HEK293 (cell line): Measurements from ENCODE around the gene QRSL1.

Experiments
- CTCF ChIA-PET: fragments of 350-600 bp; formaldehyde crosslinking; extraction: SDS; loops from one replicate; lab custom pipeline; 2021; ENCODE audit warnings: antibody characterized with exemption; lab: Yijun Ruan, JAX
- POLR2A ChIA-PET: fragments of 300-600 bp; formaldehyde crosslinking; extraction: SDS; loops from one replicate; lab custom pipeline; 2020; ENCODE audit warnings: antibody characterized with exemption, inconsistent platforms; lab: Yijun Ruan, JAX
- H3K27ac ChIP-seq: fragments of 200-500 bp; sonication (Bioruptor generic); 2 replicates; pipeline ENCODE4 v1.5.1; 2014; ENCODE audit warnings: low read depth, low read length, control low read depth, inconsistent platforms; ENCODE audit errors: extremely low read depth
- H3K36me3 ChIP-seq, 2 experiments: fragments of 200-500 bp in 1 of 2; sonication (Bioruptor generic) in 1 of 2; 1 replicate in 1 of 2; 2 replicates in 1 of 2; pipeline ENCODE4 v1.5.1; 2014 to 2017; ENCODE audit warnings: inconsistent platforms in 2 of 2, low read length in 2 of 2; ENCODE audit not compliant: control insufficient read depth in 2 of 2, insufficient read depth in 1 of 2
- H3K4me1 ChIP-seq: fragments of 200-500 bp; sonication (Bioruptor generic); 2 replicates; pipeline ENCODE4 v1.5.1; 2014; ENCODE audit warnings: mild to moderate bottlenecking, low read length, inconsistent platforms; ENCODE audit not compliant: control insufficient read depth, insufficient read depth
- H3K4me3 ChIP-seq: 2 replicates; pipeline ENCODE4 v1.5.1; 2011; ENCODE audit warnings: low read depth, mild to moderate bottlenecking, control low read depth, low read length, moderate library complexity
- H3K9me3 ChIP-seq: fragments of 200-500 bp; sonication (Bioruptor generic); 2 replicates; pipeline ENCODE4 v1.5.1; 2014; ENCODE audit warnings: low read depth, low read length, inconsistent platforms; ENCODE audit not compliant: control insufficient read depth, insufficient read depth
- KLF1 ChIP-seq: fragments of 450-650 bp; formaldehyde crosslinking; IDR thresholded peaks from 2 replicates; pipeline ENCODE4 v1.5.1; 2016; ENCODE audit warnings: missing biosample characterization, missing genetic modification characterization
- KLF16 ChIP-seq: fragments of 450-650 bp; formaldehyde crosslinking; IDR thresholded peaks from 2 replicates; pipeline ENCODE4 v1.5.1; 2017; ENCODE audit warnings: missing biosample characterization, missing genetic modification characterization
- RBAK ChIP-seq: fragments of 450-650 bp; formaldehyde crosslinking; IDR thresholded peaks from 2 replicates; pipeline ENCODE4 v1.5.1; 2016; ENCODE audit warnings: missing biosample characterization, missing genetic modification characterization
- SP2 ChIP-seq: fragments of 450-650 bp; formaldehyde crosslinking; IDR thresholded peaks from 2 replicates; pipeline ENCODE4 v1.5.1; 2016; ENCODE audit warnings: missing biosample characterization, missing genetic modification characterization
- TRIM28 ChIP-seq: IDR thresholded peaks from 2 replicates; pipeline ENCODE4 v1.6.1; 2011; ENCODE audit warnings: low read length, control low read depth, borderline replicate concordance
- ZBTB17 ChIP-seq: fragments of 450-650 bp; formaldehyde crosslinking; IDR thresholded peaks from 2 replicates; pipeline ENCODE4 v1.5.1; 2016; ENCODE audit warnings: missing biosample characterization, missing genetic modification characterization
- ZNF112 ChIP-seq: fragments of 450-650 bp; formaldehyde crosslinking; IDR thresholded peaks from 2 replicates; pipeline ENCODE4 v1.5.0; 2017; ENCODE audit warnings: missing biosample characterization, missing genetic modification characterization
- ZNF146 ChIP-seq: fragments of 450-650 bp; formaldehyde crosslinking; IDR thresholded peaks from 2 replicates; pipeline ENCODE4 v1.5.1; 2016; ENCODE audit warnings: missing biosample characterization, missing genetic modification characterization
- ZNF169 ChIP-seq: fragments of 450-650 bp; formaldehyde crosslinking; IDR thresholded peaks from 2 replicates; pipeline ENCODE4 v1.5.1; 2016; ENCODE audit warnings: missing biosample characterization, missing genetic modification characterization
- ZNF221 ChIP-seq: fragments of 450-650 bp; formaldehyde crosslinking; IDR thresholded peaks from 2 replicates; pipeline ENCODE4 v1.5.1; 2017; ENCODE audit warnings: missing biosample characterization, missing genetic modification characterization, borderline replicate concordance
- ZNF248 ChIP-seq: fragments of 450-650 bp; formaldehyde crosslinking; IDR thresholded peaks from 2 replicates; pipeline ENCODE4 v1.5.1; 2017; ENCODE audit warnings: missing biosample characterization, missing genetic modification characterization
- ZNF350 ChIP-seq: fragments of 450-650 bp; formaldehyde crosslinking; IDR thresholded peaks from 2 replicates; pipeline ENCODE4 v1.5.0; 2017; ENCODE audit warnings: missing biosample characterization, mild to moderate bottlenecking, missing genetic modification characterization
- ZNF394 ChIP-seq: fragments of 450-650 bp; formaldehyde crosslinking; IDR thresholded peaks from 2 replicates; pipeline ENCODE4 v1.5.1; 2016; ENCODE audit warnings: missing biosample characterization, missing genetic modification characterization, mild to moderate bottlenecking, moderate library complexity, borderline replicate concordance
- ZNF433 ChIP-seq: fragments of 450-650 bp; formaldehyde crosslinking; IDR thresholded peaks from 2 replicates; pipeline ENCODE4 v1.5.1; 2016; ENCODE audit warnings: missing biosample characterization, missing genetic modification characterization, low read depth
- ZNF514 ChIP-seq: fragments of 450-650 bp; formaldehyde crosslinking; IDR thresholded peaks from 2 replicates; pipeline ENCODE4 v1.5.1; 2016; ENCODE audit warnings: missing biosample characterization, missing genetic modification characterization
- ZNF529 ChIP-seq: fragments of 450-650 bp; formaldehyde crosslinking; IDR thresholded peaks from 2 replicates; pipeline ENCODE4 v1.5.1; 2017; ENCODE audit warnings: missing genetic modification characterization, missing biosample characterization; ENCODE audit not compliant: insufficient replicate concordance
- ZNF544 ChIP-seq: fragments of 450-650 bp; formaldehyde crosslinking; IDR thresholded peaks from 2 replicates; pipeline ENCODE4 v1.5.0; 2017; ENCODE audit warnings: missing biosample characterization, missing genetic modification characterization
- ZNF561 ChIP-seq: fragments of 450-650 bp; IDR thresholded peaks from 2 replicates; pipeline ENCODE4 v1.5.1; 2018; ENCODE audit warnings: missing biosample characterization, missing genetic modification characterization, borderline replicate concordance
- ZNF792 ChIP-seq: fragments of 450-650 bp; formaldehyde crosslinking; IDR thresholded peaks from 2 replicates; pipeline ENCODE4 v1.5.1; 2016; ENCODE audit warnings: missing biosample characterization, missing genetic modification characterization
- ZNF830 ChIP-seq: fragments of 450-650 bp; IDR thresholded peaks from 2 replicates; pipeline ENCODE4 v1.5.0; 2018; ENCODE audit warnings: missing biosample characterization, missing genetic modification characterization, low read depth, mild to moderate bottlenecking, moderate library complexity
- ZSCAN23 ChIP-seq: fragments of 450-650 bp; formaldehyde crosslinking; IDR thresholded peaks from 2 replicates; pipeline ENCODE4 v1.5.1; 2016; ENCODE audit warnings: missing biosample characterization, missing genetic modification characterization
- TF ChIP-seq, protein P1 (sequence below): fragments of 450-650 bp; formaldehyde crosslinking; IDR thresholded peaks from 2 replicates; pipeline ENCODE4 v1.5.1; 2016; ENCODE audit warnings: missing biosample characterization, missing genetic modification characterization
- TF ChIP-seq, protein P2 (sequence below): fragments of 450-650 bp; formaldehyde crosslinking; IDR thresholded peaks from 2 replicates; pipeline ENCODE4 v1.5.1; 2017; ENCODE audit warnings: missing biosample characterization, missing genetic modification characterization
- TF ChIP-seq, protein P3 (sequence below): fragments of 450-650 bp; formaldehyde crosslinking; conservative IDR thresholded peaks from 2 replicates; pipeline ENCODE4 v1.5.1; 2016; ENCODE audit warnings: low read depth, missing biosample characterization, missing genetic modification characterization
- TF ChIP-seq, protein P4 (sequence below): fragments of 450-650 bp; formaldehyde crosslinking; IDR thresholded peaks from 2 replicates; pipeline ENCODE4 v1.5.1; 2016; ENCODE audit warnings: missing biosample characterization, missing genetic modification characterization
- TF ChIP-seq, protein P5 (sequence below): fragments of 450-650 bp; formaldehyde crosslinking; optimal IDR thresholded peaks from 2 replicates; pipeline ENCODE3; 2016; ENCODE audit warnings: missing biosample characterization, mild to moderate bottlenecking, missing genetic modification characterization
- TF ChIP-seq, protein P6 (sequence below): fragments of 450-650 bp; formaldehyde crosslinking; IDR thresholded peaks from 2 replicates; pipeline ENCODE4 v1.5.1; 2016; ENCODE audit warnings: missing biosample characterization, missing genetic modification characterization

The QRSL1 gene

DNA sequence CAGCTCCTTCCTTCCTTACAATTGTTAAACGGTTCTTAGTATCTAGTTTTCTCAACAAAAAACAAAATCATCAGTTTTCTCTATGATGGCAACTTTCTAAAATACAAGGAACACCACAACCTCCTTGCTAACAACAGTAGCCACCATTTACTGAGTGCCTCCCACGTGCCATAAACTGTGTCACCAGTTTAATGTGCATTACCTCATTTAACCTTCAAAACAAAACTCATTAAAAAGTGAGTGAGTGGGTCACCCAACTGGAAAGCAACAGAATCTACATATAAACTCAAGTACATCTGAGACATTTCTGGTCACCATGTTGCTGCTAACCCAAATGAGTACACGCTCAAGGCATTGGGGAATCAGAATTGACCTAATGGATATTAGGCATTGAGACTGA lies 11.1 kb upstream of the QRSL1 start (continued):
- TF ChIP-seq, protein P1, sequence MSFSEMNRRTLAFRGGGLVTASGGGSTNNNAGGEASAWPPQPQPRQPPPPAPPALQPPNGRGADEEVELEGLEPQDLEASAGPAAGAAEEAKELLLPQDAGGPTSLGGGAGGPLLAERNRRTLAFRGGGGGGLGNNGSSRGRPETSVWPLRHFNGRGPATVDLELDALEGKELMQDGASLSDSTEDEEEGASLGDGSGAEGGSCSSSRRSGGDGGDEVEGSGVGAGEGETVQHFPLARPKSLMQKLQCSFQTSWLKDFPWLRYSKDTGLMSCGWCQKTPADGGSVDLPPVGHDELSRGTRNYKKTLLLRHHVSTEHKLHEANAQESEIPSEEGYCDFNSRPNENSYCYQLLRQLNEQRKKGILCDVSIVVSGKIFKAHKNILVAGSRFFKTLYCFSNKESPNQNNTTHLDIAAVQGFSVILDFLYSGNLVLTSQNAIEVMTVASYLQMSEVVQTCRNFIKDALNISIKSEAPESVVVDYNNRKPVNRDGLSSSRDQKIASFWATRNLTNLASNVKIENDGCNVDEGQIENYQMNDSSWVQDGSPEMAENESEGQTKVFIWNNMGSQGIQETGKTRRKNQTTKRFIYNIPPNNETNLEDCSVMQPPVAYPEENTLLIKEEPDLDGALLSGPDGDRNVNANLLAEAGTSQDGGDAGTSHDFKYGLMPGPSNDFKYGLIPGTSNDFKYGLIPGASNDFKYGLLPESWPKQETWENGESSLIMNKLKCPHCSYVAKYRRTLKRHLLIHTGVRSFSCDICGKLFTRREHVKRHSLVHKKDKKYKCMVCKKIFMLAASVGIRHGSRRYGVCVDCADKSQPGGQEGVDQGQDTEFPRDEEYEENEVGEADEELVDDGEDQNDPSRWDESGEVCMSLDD = no peak
- TF ChIP-seq ZNF221 (no peak), ZNF561 (tag by site-specific recombination) (no peak), ZNF112 (tag by site-specific recombination) (no peak), ZNF248 (tag by site-specific recombination) (no peak), ZNF169 (tag by site-specific recombination) (no peak), ZNF433 (tag by site-specific recombination) (no peak), ZNF394 (no peak), RBAK (tag by site-specific recombination) (no peak), ZNF544 (tag by site-specific recombination) (no peak)
- TF ChIP-seq, protein P2, sequence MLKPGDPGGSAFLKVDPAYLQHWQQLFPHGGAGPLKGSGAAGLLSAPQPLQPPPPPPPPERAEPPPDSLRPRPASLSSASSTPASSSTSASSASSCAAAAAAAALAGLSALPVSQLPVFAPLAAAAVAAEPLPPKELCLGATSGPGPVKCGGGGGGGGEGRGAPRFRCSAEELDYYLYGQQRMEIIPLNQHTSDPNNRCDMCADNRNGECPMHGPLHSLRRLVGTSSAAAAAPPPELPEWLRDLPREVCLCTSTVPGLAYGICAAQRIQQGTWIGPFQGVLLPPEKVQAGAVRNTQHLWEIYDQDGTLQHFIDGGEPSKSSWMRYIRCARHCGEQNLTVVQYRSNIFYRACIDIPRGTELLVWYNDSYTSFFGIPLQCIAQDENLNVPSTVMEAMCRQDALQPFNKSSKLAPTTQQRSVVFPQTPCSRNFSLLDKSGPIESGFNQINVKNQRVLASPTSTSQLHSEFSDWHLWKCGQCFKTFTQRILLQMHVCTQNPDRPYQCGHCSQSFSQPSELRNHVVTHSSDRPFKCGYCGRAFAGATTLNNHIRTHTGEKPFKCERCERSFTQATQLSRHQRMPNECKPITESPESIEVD (tag by site-specific recombination) = peak; percentile 38

DNA sequence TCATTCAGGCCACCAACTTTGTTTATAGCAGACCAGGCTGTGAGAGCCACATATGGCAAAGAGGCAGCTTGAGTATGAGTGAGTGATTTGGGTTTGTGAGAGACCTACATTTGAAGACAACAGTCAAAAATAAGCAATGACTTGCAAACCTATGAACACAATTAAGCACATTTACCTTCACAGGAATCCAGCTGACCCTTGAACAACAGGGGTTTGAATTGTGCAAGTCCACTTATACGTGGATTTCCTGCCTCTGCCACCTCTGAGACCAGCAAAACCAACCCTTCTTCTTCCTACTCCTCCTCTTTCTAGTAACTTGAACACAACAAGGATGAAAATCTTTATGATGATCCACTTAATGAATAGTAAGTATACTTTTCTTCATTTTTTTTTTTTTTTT lies 10.2 kb upstream of the QRSL1 start:
- ChIA-PET CTCF (interaction anchor here (2.5 kb wide), 1 partner anchor 10 kb away, joined by 17 read pairs; no protein-coding TSS in a partner anchor), POLR2A (no interaction called here)
- Histone ChIP-seq H3K27ac (no peak overlapping the region), H3K9me3 (no peaks in the 10 kb centered on the region), H3K4me1 (peaks cover 7% of the 10 kb centered on the region; the same call in 1 of the 2 replicates), H3K4me3 (no peak overlapping the region), H3K36me3 (peaks cover 0 to 6% of the 10 kb centered on the region in 2 experiments; a peak in 1 of 3 replicates)
- TF ChIP-seq, protein P3, sequence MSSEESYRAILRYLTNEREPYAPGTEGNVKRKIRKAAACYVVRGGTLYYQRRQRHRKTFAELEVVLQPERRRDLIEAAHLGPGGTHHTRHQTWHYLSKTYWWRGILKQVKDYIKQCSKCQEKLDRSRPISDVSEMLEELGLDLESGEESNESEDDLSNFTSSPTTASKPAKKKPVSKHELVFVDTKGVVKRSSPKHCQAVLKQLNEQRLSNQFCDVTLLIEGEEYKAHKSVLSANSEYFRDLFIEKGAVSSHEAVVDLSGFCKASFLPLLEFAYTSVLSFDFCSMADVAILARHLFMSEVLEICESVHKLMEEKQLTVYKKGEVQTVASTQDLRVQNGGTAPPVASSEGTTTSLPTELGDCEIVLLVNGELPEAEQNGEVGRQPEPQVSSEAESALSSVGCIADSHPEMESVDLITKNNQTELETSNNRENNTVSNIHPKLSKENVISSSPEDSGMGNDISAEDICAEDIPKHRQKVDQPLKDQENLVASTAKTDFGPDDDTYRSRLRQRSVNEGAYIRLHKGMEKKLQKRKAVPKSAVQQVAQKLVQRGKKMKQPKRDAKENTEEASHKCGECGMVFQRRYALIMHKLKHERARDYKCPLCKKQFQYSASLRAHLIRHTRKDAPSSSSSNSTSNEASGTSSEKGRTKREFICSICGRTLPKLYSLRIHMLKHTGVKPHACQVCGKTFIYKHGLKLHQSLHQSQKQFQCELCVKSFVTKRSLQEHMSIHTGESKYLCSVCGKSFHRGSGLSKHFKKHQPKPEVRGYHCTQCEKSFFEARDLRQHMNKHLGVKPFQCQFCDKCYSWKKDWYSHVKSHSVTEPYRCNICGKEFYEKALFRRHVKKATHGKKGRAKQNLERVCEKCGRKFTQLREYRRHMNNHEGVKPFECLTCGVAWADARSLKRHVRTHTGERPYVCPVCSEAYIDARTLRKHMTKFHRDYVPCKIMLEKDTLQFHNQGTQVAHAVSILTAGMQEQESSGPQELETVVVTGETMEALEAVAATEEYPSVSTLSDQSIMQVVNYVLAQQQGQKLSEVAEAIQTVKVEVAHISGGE (tag by site-specific recombination) = no peak
- TF ChIP-seq SP2 (tag by site-specific recombination) (no peak), ZBTB17 (tag by site-specific recombination) (no peak), ZNF514 (tag by site-specific recombination) (no peak), ZSCAN23 (no peak), KLF1 (no peak), ZNF146 (no peak), ZNF830 (tag by site-specific recombination) (no peak), KLF16 (no peak), ZNF792 (no peak), TRIM28 (no peak), ZNF350 (tag by site-specific recombination) (no peak), ZNF529 (no peak)
- TF ChIP-seq, protein P4, sequence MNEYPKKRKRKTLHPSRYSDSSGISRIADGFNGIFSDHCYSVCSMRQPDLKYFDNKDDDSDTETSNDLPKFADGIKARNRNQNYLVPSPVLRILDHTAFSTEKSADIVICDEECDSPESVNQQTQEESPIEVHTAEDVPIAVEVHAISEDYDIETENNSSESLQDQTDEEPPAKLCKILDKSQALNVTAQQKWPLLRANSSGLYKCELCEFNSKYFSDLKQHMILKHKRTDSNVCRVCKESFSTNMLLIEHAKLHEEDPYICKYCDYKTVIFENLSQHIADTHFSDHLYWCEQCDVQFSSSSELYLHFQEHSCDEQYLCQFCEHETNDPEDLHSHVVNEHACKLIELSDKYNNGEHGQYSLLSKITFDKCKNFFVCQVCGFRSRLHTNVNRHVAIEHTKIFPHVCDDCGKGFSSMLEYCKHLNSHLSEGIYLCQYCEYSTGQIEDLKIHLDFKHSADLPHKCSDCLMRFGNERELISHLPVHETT (tag by site-specific recombination) = no peak
- TF ChIP-seq, protein P5, sequence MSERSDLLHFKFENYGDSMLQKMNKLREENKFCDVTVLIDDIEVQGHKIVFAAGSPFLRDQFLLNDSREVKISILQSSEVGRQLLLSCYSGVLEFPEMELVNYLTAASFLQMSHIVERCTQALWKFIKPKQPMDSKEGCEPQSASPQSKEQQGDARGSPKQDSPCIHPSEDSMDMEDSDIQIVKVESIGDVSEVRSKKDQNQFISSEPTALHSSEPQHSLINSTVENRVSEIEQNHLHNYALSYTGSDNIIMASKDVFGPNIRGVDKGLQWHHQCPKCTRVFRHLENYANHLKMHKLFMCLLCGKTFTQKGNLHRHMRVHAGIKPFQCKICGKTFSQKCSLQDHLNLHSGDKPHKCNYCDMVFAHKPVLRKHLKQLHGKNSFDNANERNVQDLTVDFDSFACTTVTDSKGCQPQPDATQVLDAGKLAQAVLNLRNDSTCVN (tag by site-specific recombination) = no peak
- TF ChIP-seq, protein P6, sequence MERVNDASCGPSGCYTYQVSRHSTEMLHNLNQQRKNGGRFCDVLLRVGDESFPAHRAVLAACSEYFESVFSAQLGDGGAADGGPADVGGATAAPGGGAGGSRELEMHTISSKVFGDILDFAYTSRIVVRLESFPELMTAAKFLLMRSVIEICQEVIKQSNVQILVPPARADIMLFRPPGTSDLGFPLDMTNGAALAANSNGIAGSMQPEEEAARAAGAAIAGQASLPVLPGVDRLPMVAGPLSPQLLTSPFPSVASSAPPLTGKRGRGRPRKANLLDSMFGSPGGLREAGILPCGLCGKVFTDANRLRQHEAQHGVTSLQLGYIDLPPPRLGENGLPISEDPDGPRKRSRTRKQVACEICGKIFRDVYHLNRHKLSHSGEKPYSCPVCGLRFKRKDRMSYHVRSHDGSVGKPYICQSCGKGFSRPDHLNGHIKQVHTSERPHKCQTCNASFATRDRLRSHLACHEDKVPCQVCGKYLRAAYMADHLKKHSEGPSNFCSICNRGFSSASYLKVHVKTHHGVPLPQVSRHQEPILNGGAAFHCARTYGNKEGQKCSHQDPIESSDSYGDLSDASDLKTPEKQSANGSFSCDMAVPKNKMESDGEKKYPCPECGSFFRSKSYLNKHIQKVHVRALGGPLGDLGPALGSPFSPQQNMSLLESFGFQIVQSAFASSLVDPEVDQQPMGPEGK (tag by site-specific recombination) = no peak
